ENCODE measurements around the gene MINK1. TPM values are rescaled to one million over a fixed set of nuclear protein-coding genes. Genes with fewer than 3 reads are reported as not detected.

The MINK1 gene
- total and polyA plus RNA-seq, 10 of the 15 experiments (the other 5 are each of a cell fraction or from before 2014, with no cell fraction given), result 0.08 to 55.6 (median 15.0) TPM

GRCh38 chr17:4937553-4937952 is 104.4 kb downstream of the MINK1 start (continued):
- TF ChIP-seq ZBTB40 (IDR thresholded peaks at IDR 0.05; ENCODE audit: borderline replicate concordance), result no peak
- TF ChIP-seq CBX5 (IDR thresholded peaks at IDR 0.05; ENCODE audit: low read depth), result no peak

GRCh38 chr17:4938069-4938491 is 104.9 kb downstream of the MINK1 start:
- ChIA-PET POLR2A (interaction anchor here (1.0 to 1.1 kb wide), 2 partner anchors 29 to 35 kb away, joined by 3 read pairs; partner anchors contain the start of genes CHRNE and SPAG7), RAD21 (ENCODE audit: unreplicated experiment) (interaction anchor here (2.6 to 2.8 kb wide), 2 partner anchors 28 to 29 kb away, joined by 14 to 31 read pairs; partner anchors contain the start of gene SPAG7), CTCF (interaction anchor here (0.7 to 3.5 kb wide), 2 partner anchors 29 to 33 kb away, joined by 3 to 18 read pairs; no protein-coding TSS in a partner anchor), SMC1A (ENCODE audit: uncharacterized antibody, unreplicated experiment) (interaction anchor here (4.5 kb wide), 1 partner anchor 29 kb away, joined by 38 read pairs; the partner anchor contains the start of gene SPAG7)
- DNase-seq (ENCODE audit: low read depth, low spot score) (no peak), ATAC-seq (no peak), FAIRE-seq (no peak)
- peaks cover 50% of the 10 kb centered on the region for H3K79me2 ChIP-seq (ENCODE audit: control insufficient read depth, insufficient read depth, low read length)
- H3K4me3 ChIP-seq, result peak overlapping the region; percentile 92; the same call in 1 of the 2 replicates
- 97% methylated on average over 11 of the region's 11 CpGs for WGBS (ENCODE audit: insufficient coverage, insufficient replicate concordance, low lambda C conversion rate, missing lambda C conversion rate)
- H3K36me3 ChIP-seq (ENCODE audit: control insufficient read depth in 2 of 2, insufficient read depth in 2 of 2, low read length in 1 of 2), result peaks cover 11 to 23% of the 10 kb centered on the region in 2 experiments
- peaks cover 32% of the 10 kb centered on the region for H3K4me1 ChIP-seq (ENCODE audit: control insufficient read depth, insufficient read depth, low read length)
- H2AFZ ChIP-seq (ENCODE audit: control insufficient read depth, low read depth, low read length), result no peak overlapping the region
- H3K4me2 ChIP-seq (ENCODE audit: control insufficient read depth, insufficient read depth), result peak overlapping the region; percentile 98
- H4K20me1 ChIP-seq (ENCODE audit: control insufficient read depth, insufficient read depth), result no peaks in the 10 kb centered on the region
- intact Hi-C loops (cut with micrococcal nuclease; ENCODE audit: unreplicated experiment), result no loop called here
- BruUV-seq (replicated peaks), result no TSS peak
- in situ Hi-C loops (cut with MboI), result no loop called here
- H3K27me3 ChIP-seq (replicated peaks in 1 of 2; ENCODE audit: control insufficient read depth in 2 of 2, insufficient read depth in 2 of 2, low read length in 1 of 2), result no peaks in the 10 kb centered on the region
- H3K27ac ChIP-seq (ENCODE audit: control insufficient read depth, insufficient read depth), result no peak overlapping the region
- TF ChIP-seq PAX5 (IDR thresholded peaks at IDR 0.05; ENCODE audit: borderline replicate concordance, low read depth, low read length) (no peak), REST (IDR thresholded peaks at IDR 0.05; ENCODE audit: low read depth, low read length) (no peak), TCF7 (IDR thresholded peaks at IDR 0.05; ENCODE audit: borderline replicate concordance) (no peak), MAX (IDR thresholded peaks at IDR 0.05; ENCODE audit: low read depth, low read length) (no peak), EGR1 (IDR thresholded peaks at IDR 0.05; ENCODE audit: borderline replicate concordance in 1 of 2, low read depth in 2 of 2, low read length in 2 of 2) (no peak)
- no peaks in the 10 kb centered on the region for H3K9me3 ChIP-seq (replicated peaks; ENCODE audit: control insufficient read depth, insufficient read depth, low read length)
- H3K9ac ChIP-seq (ENCODE audit: control insufficient read depth, insufficient read depth, low read length), result peak overlapping the region; percentile 98
